Measurements from ENCODE around the gene NUBP1. TPM values are rescaled to one million over a fixed set of nuclear protein-coding genes. Genes with fewer than 3 reads are reported as not detected.

Gene NUBP1
- total RNA-seq, 1 experiment from 2014 or later, result 31.5 TPM

GRCh38 chr16:10813099-10813455 lies 69.4 kb downstream of the NUBP1 start:
- TF ChIP-seq FOSL1 (IDR thresholded peaks at IDR 0.05; ENCODE audit: low read depth) (no peak), SRF (IDR thresholded peaks at IDR 0.05; ENCODE audit: low read depth) (no peak), CBX3 (IDR thresholded peaks at IDR 0.05; ENCODE audit: low read depth) (no peak), JUND (IDR thresholded peaks at IDR 0.05) (no peak), MAX (IDR thresholded peaks at IDR 0.05) (no peak), RAD21 (IDR thresholded peaks at IDR 0.05; ENCODE audit: low read depth) (no peak), EZH2 (IDR thresholded peaks at IDR 0.05) (no peak), ZNF274 (IDR thresholded peaks at IDR 0.05; ENCODE audit: low read depth, low read length) (no peak), EZH2phosphoT487 (IDR thresholded peaks at IDR 0.05; ENCODE audit: borderline replicate concordance) (no peak), EGR1 (IDR thresholded peaks at IDR 0.05; ENCODE audit: low read depth) (no peak), CEBPB (IDR thresholded peaks at IDR 0.05; ENCODE audit: low read depth) (no peak), POLR2AphosphoS5 (IDR thresholded peaks at IDR 0.05; ENCODE audit: low read depth, low read length) (no peak), POLR2A (IDR thresholded peaks at IDR 0.05; ENCODE audit: borderline replicate concordance, extremely low read depth, insufficient read depth, insufficient read length) (no peak), SIN3A (IDR thresholded peaks at IDR 0.05; ENCODE audit: low read depth) (no peak), ELF1 (IDR thresholded peaks at IDR 0.05; ENCODE audit: borderline replicate concordance, low read depth) (no peak), YY1 (IDR thresholded peaks at IDR 0.05; ENCODE audit: extremely low read depth, insufficient replicate concordance, low read depth, low read length) (no peak)
- TF ChIP-seq, protein P1, sequence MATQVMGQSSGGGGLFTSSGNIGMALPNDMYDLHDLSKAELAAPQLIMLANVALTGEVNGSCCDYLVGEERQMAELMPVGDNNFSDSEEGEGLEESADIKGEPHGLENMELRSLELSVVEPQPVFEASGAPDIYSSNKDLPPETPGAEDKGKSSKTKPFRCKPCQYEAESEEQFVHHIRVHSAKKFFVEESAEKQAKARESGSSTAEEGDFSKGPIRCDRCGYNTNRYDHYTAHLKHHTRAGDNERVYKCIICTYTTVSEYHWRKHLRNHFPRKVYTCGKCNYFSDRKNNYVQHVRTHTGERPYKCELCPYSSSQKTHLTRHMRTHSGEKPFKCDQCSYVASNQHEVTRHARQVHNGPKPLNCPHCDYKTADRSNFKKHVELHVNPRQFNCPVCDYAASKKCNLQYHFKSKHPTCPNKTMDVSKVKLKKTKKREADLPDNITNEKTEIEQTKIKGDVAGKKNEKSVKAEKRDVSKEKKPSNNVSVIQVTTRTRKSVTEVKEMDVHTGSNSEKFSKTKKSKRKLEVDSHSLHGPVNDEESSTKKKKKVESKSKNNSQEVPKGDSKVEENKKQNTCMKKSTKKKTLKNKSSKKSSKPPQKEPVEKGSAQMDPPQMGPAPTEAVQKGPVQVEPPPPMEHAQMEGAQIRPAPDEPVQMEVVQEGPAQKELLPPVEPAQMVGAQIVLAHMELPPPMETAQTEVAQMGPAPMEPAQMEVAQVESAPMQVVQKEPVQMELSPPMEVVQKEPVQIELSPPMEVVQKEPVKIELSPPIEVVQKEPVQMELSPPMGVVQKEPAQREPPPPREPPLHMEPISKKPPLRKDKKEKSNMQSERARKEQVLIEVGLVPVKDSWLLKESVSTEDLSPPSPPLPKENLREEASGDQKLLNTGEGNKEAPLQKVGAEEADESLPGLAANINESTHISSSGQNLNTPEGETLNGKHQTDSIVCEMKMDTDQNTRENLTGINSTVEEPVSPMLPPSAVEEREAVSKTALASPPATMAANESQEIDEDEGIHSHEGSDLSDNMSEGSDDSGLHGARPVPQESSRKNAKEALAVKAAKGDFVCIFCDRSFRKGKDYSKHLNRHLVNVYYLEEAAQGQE (IDR thresholded peaks at IDR 0.05; ENCODE audit: low read depth), result no peak
- TF ChIP-seq, protein P2, sequence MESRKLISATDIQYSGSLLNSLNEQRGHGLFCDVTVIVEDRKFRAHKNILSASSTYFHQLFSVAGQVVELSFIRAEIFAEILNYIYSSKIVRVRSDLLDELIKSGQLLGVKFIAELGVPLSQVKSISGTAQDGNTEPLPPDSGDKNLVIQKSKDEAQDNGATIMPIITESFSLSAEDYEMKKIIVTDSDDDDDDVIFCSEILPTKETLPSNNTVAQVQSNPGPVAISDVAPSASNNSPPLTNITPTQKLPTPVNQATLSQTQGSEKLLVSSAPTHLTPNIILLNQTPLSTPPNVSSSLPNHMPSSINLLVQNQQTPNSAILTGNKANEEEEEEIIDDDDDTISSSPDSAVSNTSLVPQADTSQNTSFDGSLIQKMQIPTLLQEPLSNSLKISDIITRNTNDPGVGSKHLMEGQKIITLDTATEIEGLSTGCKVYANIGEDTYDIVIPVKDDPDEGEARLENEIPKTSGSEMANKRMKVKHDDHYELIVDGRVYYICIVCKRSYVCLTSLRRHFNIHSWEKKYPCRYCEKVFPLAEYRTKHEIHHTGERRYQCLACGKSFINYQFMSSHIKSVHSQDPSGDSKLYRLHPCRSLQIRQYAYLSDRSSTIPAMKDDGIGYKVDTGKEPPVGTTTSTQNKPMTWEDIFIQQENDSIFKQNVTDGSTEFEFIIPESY (IDR thresholded peaks at IDR 0.05; ENCODE audit: extremely low read depth, insufficient replicate concordance, low read length), result no peak
- TF ChIP-seq, protein P3, sequence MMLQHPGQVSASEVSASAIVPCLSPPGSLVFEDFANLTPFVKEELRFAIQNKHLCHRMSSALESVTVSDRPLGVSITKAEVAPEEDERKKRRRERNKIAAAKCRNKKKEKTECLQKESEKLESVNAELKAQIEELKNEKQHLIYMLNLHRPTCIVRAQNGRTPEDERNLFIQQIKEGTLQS (IDR thresholded peaks at IDR 0.05), result no peak
- intact Hi-C loops (cut with micrococcal nuclease), result loop anchor here (10.0 kb wide), 1 partner anchor 62 kb away; the partner anchor contains the start of gene CIITA
- ATAC-seq, result no peak

More at GRCh38 chr16:10813099-10813455, 69.4 kb downstream of the NUBP1 start:
- no peaks in the 10 kb centered on the region for H3K27me3 ChIP-seq (ENCODE audit: insufficient read depth, low read length)
- no peaks in the 10 kb centered on the region for H3K4me1 ChIP-seq (ENCODE audit: control insufficient read depth in 1 of 2, insufficient read depth in 2 of 2, low read length in 2 of 2)
- H3K36me3 ChIP-seq (ENCODE audit: control insufficient read depth in 1 of 2, insufficient read depth in 2 of 2, low read length in 2 of 2), result no peaks in the 10 kb centered on the region
- H3K4me3 ChIP-seq (replicated peaks in 1 of 2; ENCODE audit: low read depth in 1 of 2, low read length in 2 of 2), result no peak overlapping the region
- ChIA-PET RAD21 (ENCODE audit: low non-redundant PET in 1 of 2, low total read pairs in 2 of 2, uncharacterized antibody in 2 of 2, unreplicated experiment in 2 of 2) (no interaction called here), POLR2A (no interaction called here), CTCF (no interaction called here)
- H3K27ac ChIP-seq (ENCODE audit: low read depth, low read length), result no peak overlapping the region
- no peaks in the 10 kb centered on the region for H3K79me2 ChIP-seq (ENCODE audit: insufficient read depth, low read length)
- no peaks in the 10 kb centered on the region for H4K20me1 ChIP-seq (ENCODE audit: insufficient read depth)
- no peak overlapping the region for H2AFZ ChIP-seq (ENCODE audit: low read depth, low read length, poor library complexity, severe bottlenecking)
- no TSS peak for BruUV-seq (replicated peaks)
- no peaks in the 10 kb centered on the region for H3K9me3 ChIP-seq (ENCODE audit: control insufficient read depth in 1 of 2, insufficient read depth in 1 of 2, low read depth in 1 of 2, low read length in 2 of 2)
- no peak for DNase-seq (ENCODE audit: low read depth, low spot score)
- H3K9ac ChIP-seq (ENCODE audit: low read length), result no peak overlapping the region
- H3K9me2 ChIP-seq (ENCODE audit: insufficient read depth), result no peaks in the 10 kb centered on the region
- no peak overlapping the region for H3K4me2 ChIP-seq (ENCODE audit: low read length)
